HEK293 (cell line): ENCODE data around the gene NECTIN1.

Experiments used
- CTCF ChIA-PET: fragments of 350-600 bp; formaldehyde crosslinking; extraction: SDS; loops from one replicate; lab custom pipeline; 2021; ENCODE audit warnings: antibody characterized with exemption; lab: Yijun Ruan, JAX
- POLR2A ChIA-PET: fragments of 300-600 bp; formaldehyde crosslinking; extraction: SDS; loops from one replicate; lab custom pipeline; 2020; ENCODE audit warnings: antibody characterized with exemption, inconsistent platforms; lab: Yijun Ruan, JAX
- H3K27ac ChIP-seq: fragments of 200-500 bp; sonication (Bioruptor generic); 2 replicates; pipeline ENCODE4 v1.5.1; 2014; ENCODE audit warnings: low read depth, low read length, control low read depth, inconsistent platforms; ENCODE audit errors: extremely low read depth
- H3K36me3 ChIP-seq, 2 experiments: fragments of 200-500 bp in 1 of 2; sonication (Bioruptor generic) in 1 of 2; 1 replicate in 1 of 2; 2 replicates in 1 of 2; pipeline ENCODE4 v1.5.1; 2014 to 2017; ENCODE audit warnings: inconsistent platforms in 2 of 2, low read length in 2 of 2; ENCODE audit not compliant: control insufficient read depth in 2 of 2, insufficient read depth in 1 of 2
- H3K4me1 ChIP-seq: fragments of 200-500 bp; sonication (Bioruptor generic); 2 replicates; pipeline ENCODE4 v1.5.1; 2014; ENCODE audit warnings: mild to moderate bottlenecking, low read length, inconsistent platforms; ENCODE audit not compliant: control insufficient read depth, insufficient read depth
- H3K4me3 ChIP-seq: 2 replicates; pipeline ENCODE4 v1.5.1; 2011; ENCODE audit warnings: low read depth, mild to moderate bottlenecking, control low read depth, low read length, moderate library complexity
- H3K9me3 ChIP-seq: fragments of 200-500 bp; sonication (Bioruptor generic); 2 replicates; pipeline ENCODE4 v1.5.1; 2014; ENCODE audit warnings: low read depth, low read length, inconsistent platforms; ENCODE audit not compliant: control insufficient read depth, insufficient read depth
- GFI1B ChIP-seq: fragments of 450-650 bp; formaldehyde crosslinking; IDR thresholded peaks from 2 replicates; pipeline ENCODE4 v1.5.1; 2016; ENCODE audit warnings: missing biosample characterization, missing genetic modification characterization
- SCRT1 ChIP-seq: fragments of 450-650 bp; formaldehyde crosslinking; IDR thresholded peaks from 2 replicates; pipeline ENCODE4 v1.5.1; 2016; ENCODE audit warnings: missing biosample characterization, missing genetic modification characterization, borderline replicate concordance
- SETDB1 ChIP-seq: IDR thresholded peaks from one replicate; pipeline ENCODE4 v1.6.1; 2017; ENCODE audit warnings: mild to moderate bottlenecking, low read length, moderate library complexity, mixed read lengths; ENCODE audit not compliant: insufficient read length
- ZFHX2 ChIP-seq: fragments of 450-650 bp; formaldehyde crosslinking; conservative IDR thresholded peaks from 2 replicates; pipeline ENCODE4 v1.5.1; 2016; ENCODE audit warnings: missing biosample characterization, missing genetic modification characterization
- ZNF112 ChIP-seq: fragments of 450-650 bp; formaldehyde crosslinking; IDR thresholded peaks from 2 replicates; pipeline ENCODE4 v1.5.0; 2017; ENCODE audit warnings: missing biosample characterization, missing genetic modification characterization
- ZNF362 ChIP-seq: fragments of 450-650 bp; formaldehyde crosslinking; IDR thresholded peaks from 2 replicates; pipeline ENCODE4 v1.5.1; 2016; ENCODE audit warnings: missing biosample characterization, missing genetic modification characterization
- ZNF426 ChIP-seq: fragments of 450-650 bp; formaldehyde crosslinking; IDR thresholded peaks from 2 replicates; pipeline ENCODE4 v1.5.1; 2017; ENCODE audit warnings: missing biosample characterization, missing genetic modification characterization, mild to moderate bottlenecking, inconsistent platforms, moderate library complexity
- ZNF530 ChIP-seq: fragments of 450-650 bp; formaldehyde crosslinking; IDR thresholded peaks from 2 replicates; pipeline ENCODE4 v1.5.1; 2016; ENCODE audit warnings: low read depth, missing biosample characterization, missing genetic modification characterization
- ZNF600 ChIP-seq: fragments of 450-650 bp; formaldehyde crosslinking; IDR thresholded peaks from 2 replicates; pipeline ENCODE4 v1.5.1; 2016; ENCODE audit warnings: missing biosample characterization, missing genetic modification characterization
- ZNF658 ChIP-seq: fragments of 450-650 bp; formaldehyde crosslinking; IDR thresholded peaks from 2 replicates; pipeline ENCODE4; 2016; ENCODE audit warnings: missing biosample characterization, missing genetic modification characterization
- ZNF664 ChIP-seq: fragments of 450-650 bp; formaldehyde crosslinking; IDR thresholded peaks from 2 replicates; pipeline ENCODE4 v1.5.1; 2016; ENCODE audit warnings: missing biosample characterization, missing genetic modification characterization
- ZNF837 ChIP-seq: fragments of 450-650 bp; formaldehyde crosslinking; IDR thresholded peaks from 2 replicates; pipeline ENCODE4 v1.5.1; 2016; ENCODE audit warnings: missing biosample characterization, missing genetic modification characterization
- TF ChIP-seq, protein P1 (sequence below): fragments of 450-650 bp; formaldehyde crosslinking; IDR thresholded peaks from 2 replicates; pipeline ENCODE4 v1.5.1; 2016; ENCODE audit warnings: missing biosample characterization, missing genetic modification characterization
- TF ChIP-seq, protein P2 (sequence below): fragments of 450-650 bp; formaldehyde crosslinking; IDR thresholded peaks from 2 replicates; pipeline ENCODE4 v1.5.1; 2017; ENCODE audit warnings: missing biosample characterization, mild to moderate bottlenecking, missing genetic modification characterization, moderate library complexity

NECTIN1 gene

DNA sequence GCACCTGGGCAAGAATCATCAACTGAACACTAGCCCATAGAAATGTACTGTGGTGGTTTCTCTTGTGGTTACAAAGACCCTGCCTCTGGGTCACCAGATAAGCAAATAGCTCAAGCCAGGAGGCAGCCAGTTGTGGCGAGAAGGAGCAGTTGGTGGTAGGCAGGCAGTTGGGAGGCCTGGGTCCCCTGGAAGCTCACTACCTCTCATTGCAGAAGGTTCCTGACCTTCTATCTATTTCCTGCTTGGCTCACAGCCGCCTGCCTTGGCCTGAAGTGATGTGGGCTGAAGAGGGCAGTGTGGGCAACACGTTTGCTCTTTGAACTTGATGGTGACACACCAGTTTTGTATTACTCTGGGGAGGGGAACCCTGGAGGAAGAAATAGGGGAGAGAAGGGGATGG, 34.7 kb downstream of the NECTIN1 start:
- Histone ChIP-seq H3K4me3 (no peak overlapping the region), H3K9me3 (no peaks in the 10 kb centered on the region), H3K4me1 (no peaks in the 10 kb centered on the region), H3K27ac (no peak overlapping the region)
- CTCF ChIA-PET: interaction anchor here (0.7 to 0.9 kb wide), 2 partner anchors 9 to 35 kb away, joined by 4 read pairs; no protein-coding TSS in a partner anchor
- no peak for TF ChIP-seq ZNF426 (tag by site-specific recombination)
- 0 out of 2 replicates have a peak, but pooled peaks have one; percentile 21 for TF ChIP-seq ZFHX2 (tag by site-specific recombination)
- TF ChIP-seq, all 188 proteins: peak for 1
- no peaks in the 10 kb centered on the region for H3K36me3 ChIP-seq
- POLR2A ChIA-PET: no interaction called here

- peak; percentile 65 for TF ChIP-seq ZNF664 (tag by site-specific recombination)
- TF ChIP-seq SETDB1: no peak
- TF ChIP-seq, all 188 proteins: peak for 1
- POLR2A ChIA-PET: no interaction called here
- CTCF ChIA-PET: interaction anchor here (0.7 to 1.5 kb wide), 3 partner anchors 14 to 415 kb away, joined by 3 to 5 read pairs (median 4); no protein-coding TSS in a partner anchor
- H3K4me3 ChIP-seq: no peak overlapping the region
- H3K27ac ChIP-seq: no peak overlapping the region
- no peaks in the 10 kb centered on the region for H3K36me3 ChIP-seq
- H3K9me3 ChIP-seq: no peaks in the 10 kb centered on the region
- H3K4me1 ChIP-seq: no peaks in the 10 kb centered on the region
Measured at GRCh38 chr11:119693253-119693815, 35.7 kb downstream of the NECTIN1 start.

DNA sequence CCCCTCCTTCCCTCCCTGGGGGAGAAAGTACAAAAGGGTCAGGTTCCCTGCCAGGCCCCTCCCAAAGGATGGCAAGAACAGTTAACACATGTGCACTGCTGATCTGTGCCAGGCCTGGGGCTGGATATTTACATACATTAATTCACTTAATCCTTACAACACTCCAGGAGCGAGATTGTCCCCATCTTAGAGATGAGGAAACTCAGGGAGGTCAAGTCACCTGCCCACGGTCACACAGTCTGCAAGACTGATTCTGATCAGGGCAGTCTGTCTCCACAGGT, 36.5 kb downstream of the NECTIN1 start:
- Histone ChIP-seq H3K4me3 (no peak overlapping the region), H3K4me1 (no peaks in the 10 kb centered on the region), H3K27ac (no peak overlapping the region), H3K9me3 (no peaks in the 10 kb centered on the region), H3K36me3 (no peaks in the 10 kb centered on the region)
- POLR2A ChIA-PET: no interaction called here
- TF ChIP-seq, protein P1, sequence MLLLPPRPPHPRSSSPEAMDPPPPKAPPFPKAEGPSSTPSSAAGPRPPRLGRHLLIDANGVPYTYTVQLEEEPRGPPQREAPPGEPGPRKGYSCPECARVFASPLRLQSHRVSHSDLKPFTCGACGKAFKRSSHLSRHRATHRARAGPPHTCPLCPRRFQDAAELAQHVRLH (tag by site-specific recombination): no peak
- TF ChIP-seq, protein P2, sequence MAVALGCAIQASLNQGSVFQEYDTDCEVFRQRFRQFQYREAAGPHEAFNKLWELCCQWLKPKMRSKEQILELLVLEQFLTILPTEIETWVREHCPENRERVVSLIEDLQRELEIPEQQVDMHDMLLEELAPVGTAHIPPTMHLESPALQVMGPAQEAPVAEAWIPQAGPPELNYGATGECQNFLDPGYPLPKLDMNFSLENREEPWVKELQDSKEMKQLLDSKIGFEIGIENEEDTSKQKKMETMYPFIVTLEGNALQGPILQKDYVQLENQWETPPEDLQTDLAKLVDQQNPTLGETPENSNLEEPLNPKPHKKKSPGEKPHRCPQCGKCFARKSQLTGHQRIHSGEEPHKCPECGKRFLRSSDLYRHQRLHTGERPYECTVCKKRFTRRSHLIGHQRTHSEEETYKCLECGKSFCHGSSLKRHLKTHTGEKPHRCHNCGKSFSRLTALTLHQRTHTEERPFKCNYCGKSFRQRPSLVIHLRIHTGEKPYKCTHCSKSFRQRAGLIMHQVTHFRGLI (tag by site-specific recombination): no peak
- no peak for TF ChIP-seq ZNF362 (tag by site-specific recombination)
- no peak for TF ChIP-seq ZNF112 (tag by site-specific recombination)
- TF ChIP-seq ZNF837 (tag by site-specific recombination): no peak
- no peak for TF ChIP-seq ZNF658 (tag by site-specific recombination)
- no peak for TF ChIP-seq SCRT1 (tag by site-specific recombination)
- no peak for TF ChIP-seq ZNF530
- no peak for TF ChIP-seq GFI1B (tag by site-specific recombination)
- no peak for TF ChIP-seq ZNF600 (tag by site-specific recombination)
- CTCF ChIA-PET: interaction anchor here (1.5 to 1.9 kb wide), 2 partner anchors 37 to 416 kb away, joined by 5 read pairs; partner anchors contain the start of gene NECTIN1
